ENCODE data around the gene MRPL51. TPM values are rescaled to one million over a fixed set of nuclear protein-coding genes. Genes with fewer than 3 reads are reported as not detected.

The MRPL51 gene
- total and polyA plus RNA-seq, 2 of the 8 experiments (the other 6 are each of a cell fraction or from before 2014, with no cell fraction given), result 119 to 331 TPM

DNA sequence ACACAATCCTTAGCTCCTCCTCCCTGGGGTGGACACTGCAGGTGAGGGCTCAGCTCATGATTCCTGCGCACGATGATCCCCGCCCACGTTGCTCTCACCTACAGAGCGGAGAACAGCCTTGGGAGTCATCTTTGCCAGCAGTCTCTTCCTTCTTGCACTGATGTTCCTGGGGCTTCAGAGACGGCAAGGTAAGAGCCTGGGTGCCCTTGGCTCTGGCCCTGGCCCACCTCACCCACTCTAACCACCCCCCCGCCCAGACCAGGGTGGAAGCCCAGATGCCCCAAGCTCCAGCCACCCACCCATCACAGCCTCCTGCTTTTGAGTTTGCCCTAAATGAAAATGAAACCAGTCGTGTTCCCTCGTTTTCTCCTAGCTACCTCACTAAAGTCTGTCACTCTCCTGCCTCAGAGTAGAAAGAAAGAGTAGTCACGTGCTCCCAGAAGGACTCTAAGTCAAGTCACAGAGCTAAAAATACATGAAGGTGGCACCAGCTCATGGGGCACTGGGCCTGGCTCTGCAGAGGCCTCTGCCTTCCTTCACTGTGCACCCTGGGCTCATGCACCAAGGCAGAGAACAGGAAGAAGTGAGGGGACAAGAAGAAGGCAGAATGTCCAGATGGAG, 32.2 kb downstream of the MRPL51 start (continued):
- TF ChIP-seq SIN3A (conservative IDR thresholded peaks at IDR 0.05 in 1 of 2, IDR thresholded peaks at IDR 0.05 in 1 of 2; ENCODE audit: low read depth in 1 of 2, low read length in 2 of 2) (no peak), ZNF274 (IDR thresholded peaks at IDR 0.05; ENCODE audit: borderline replicate concordance, extremely low read depth, low read length) (no peak), SP1 (IDR thresholded peaks at IDR 0.05; ENCODE audit: low read depth, low read length) (no peak), CHD1 (IDR thresholded peaks at IDR 0.05; ENCODE audit: low read depth, low read length) (no peak), PHF8 (conservative IDR thresholded peaks at IDR 0.05; ENCODE audit: low read depth, low read length) (no peak), SUZ12 (IDR thresholded peaks at IDR 0.05; ENCODE audit: low read length) (no peak), SIRT6 (IDR thresholded peaks at IDR 0.05; ENCODE audit: low read length) (no peak), RNF2 (IDR thresholded peaks at IDR 0.05; ENCODE audit: borderline replicate concordance, low read depth, low read length, missing control alignments, poor library complexity, severe bottlenecking) (no peak), TAF7 (optimal IDR thresholded peaks at IDR 0.05; ENCODE audit: borderline replicate concordance, low read depth, low read length) (no peak)
- TF ChIP-seq, protein P1, sequence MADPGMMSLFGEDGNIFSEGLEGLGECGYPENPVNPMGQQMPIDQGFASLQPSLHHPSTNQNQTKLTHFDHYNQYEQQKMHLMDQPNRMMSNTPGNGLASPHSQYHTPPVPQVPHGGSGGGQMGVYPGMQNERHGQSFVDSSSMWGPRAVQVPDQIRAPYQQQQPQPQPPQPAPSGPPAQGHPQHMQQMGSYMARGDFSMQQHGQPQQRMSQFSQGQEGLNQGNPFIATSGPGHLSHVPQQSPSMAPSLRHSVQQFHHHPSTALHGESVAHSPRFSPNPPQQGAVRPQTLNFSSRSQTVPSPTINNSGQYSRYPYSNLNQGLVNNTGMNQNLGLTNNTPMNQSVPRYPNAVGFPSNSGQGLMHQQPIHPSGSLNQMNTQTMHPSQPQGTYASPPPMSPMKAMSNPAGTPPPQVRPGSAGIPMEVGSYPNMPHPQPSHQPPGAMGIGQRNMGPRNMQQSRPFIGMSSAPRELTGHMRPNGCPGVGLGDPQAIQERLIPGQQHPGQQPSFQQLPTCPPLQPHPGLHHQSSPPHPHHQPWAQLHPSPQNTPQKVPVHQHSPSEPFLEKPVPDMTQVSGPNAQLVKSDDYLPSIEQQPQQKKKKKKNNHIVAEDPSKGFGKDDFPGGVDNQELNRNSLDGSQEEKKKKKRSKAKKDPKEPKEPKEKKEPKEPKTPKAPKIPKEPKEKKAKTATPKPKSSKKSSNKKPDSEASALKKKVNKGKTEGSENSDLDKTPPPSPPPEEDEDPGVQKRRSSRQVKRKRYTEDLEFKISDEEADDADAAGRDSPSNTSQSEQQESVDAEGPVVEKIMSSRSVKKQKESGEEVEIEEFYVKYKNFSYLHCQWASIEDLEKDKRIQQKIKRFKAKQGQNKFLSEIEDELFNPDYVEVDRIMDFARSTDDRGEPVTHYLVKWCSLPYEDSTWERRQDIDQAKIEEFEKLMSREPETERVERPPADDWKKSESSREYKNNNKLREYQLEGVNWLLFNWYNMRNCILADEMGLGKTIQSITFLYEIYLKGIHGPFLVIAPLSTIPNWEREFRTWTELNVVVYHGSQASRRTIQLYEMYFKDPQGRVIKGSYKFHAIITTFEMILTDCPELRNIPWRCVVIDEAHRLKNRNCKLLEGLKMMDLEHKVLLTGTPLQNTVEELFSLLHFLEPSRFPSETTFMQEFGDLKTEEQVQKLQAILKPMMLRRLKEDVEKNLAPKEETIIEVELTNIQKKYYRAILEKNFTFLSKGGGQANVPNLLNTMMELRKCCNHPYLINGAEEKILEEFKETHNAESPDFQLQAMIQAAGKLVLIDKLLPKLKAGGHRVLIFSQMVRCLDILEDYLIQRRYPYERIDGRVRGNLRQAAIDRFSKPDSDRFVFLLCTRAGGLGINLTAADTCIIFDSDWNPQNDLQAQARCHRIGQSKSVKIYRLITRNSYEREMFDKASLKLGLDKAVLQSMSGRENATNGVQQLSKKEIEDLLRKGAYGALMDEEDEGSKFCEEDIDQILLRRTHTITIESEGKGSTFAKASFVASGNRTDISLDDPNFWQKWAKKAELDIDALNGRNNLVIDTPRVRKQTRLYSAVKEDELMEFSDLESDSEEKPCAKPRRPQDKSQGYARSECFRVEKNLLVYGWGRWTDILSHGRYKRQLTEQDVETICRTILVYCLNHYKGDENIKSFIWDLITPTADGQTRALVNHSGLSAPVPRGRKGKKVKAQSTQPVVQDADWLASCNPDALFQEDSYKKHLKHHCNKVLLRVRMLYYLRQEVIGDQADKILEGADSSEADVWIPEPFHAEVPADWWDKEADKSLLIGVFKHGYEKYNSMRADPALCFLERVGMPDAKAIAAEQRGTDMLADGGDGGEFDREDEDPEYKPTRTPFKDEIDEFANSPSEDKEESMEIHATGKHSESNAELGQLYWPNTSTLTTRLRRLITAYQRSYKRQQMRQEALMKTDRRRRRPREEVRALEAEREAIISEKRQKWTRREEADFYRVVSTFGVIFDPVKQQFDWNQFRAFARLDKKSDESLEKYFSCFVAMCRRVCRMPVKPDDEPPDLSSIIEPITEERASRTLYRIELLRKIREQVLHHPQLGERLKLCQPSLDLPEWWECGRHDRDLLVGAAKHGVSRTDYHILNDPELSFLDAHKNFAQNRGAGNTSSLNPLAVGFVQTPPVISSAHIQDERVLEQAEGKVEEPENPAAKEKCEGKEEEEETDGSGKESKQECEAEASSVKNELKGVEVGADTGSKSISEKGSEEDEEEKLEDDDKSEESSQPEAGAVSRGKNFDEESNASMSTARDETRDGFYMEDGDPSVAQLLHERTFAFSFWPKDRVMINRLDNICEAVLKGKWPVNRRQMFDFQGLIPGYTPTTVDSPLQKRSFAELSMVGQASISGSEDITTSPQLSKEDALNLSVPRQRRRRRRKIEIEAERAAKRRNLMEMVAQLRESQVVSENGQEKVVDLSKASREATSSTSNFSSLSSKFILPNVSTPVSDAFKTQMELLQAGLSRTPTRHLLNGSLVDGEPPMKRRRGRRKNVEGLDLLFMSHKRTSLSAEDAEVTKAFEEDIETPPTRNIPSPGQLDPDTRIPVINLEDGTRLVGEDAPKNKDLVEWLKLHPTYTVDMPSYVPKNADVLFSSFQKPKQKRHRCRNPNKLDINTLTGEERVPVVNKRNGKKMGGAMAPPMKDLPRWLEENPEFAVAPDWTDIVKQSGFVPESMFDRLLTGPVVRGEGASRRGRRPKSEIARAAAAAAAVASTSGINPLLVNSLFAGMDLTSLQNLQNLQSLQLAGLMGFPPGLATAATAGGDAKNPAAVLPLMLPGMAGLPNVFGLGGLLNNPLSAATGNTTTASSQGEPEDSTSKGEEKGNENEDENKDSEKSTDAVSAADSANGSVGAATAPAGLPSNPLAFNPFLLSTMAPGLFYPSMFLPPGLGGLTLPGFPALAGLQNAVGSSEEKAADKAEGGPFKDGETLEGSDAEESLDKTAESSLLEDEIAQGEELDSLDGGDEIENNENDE (IDR thresholded peaks at IDR 0.05; ENCODE audit: insufficient replicate concordance, low read length), result no peak

Measured in H1 (cell line).